Measurements from ENCODE around the gene MYO1A. TPM values are rescaled to one million over a fixed set of nuclear protein-coding genes. Genes with fewer than 3 reads are reported as not detected.

The MYO1A gene
- total and polyA plus RNA-seq, 2 donors (not counting 1 experiment from before 2014, with no cell fraction given): 0.55 to 1.3 TPM

GRCh38 chr12:57031138-57031725 lies 18.7 kb downstream of the MYO1A start:
- CTCF ChIA-PET: interaction anchor here (0.5 to 5.7 kb wide), 22 partner anchors 9 to 151 kb away, joined by 3 to 70 read pairs (median 4); partner anchors contain the start of genes LRP1, STAT6 and ZBTB39
- ATAC-seq (ENCODE audit: low read depth): peak; percentile 68
- peak overlapping the region; percentile 8 for H3K27ac Mint-ChIP-seq
- H3K4me3 Mint-ChIP-seq: no peak overlapping the region
- H3K4me1 ChIP-seq (ENCODE audit: control insufficient read depth in 2 of 2, insufficient read depth in 2 of 2, low read length in 2 of 2): peaks cover 8 to 14% of the 10 kb centered on the region in 2 donors
- TF ChIP-seq EZH2 (IDR thresholded peaks at IDR 0.05; ENCODE audit: borderline replicate concordance, insufficient read depth, low read depth, low read length, poor library complexity, severe bottlenecking): no peak
- TF ChIP-seq CTCF (IDR thresholded peaks at IDR 0.05): peak; percentile 6
- no peak overlapping the region for H3K9ac ChIP-seq (ENCODE audit: low read length)
- WGBS (ENCODE audit: insufficient coverage): 20% methylated on average over 1 of the region's 2 CpGs
- H3K4me1 Mint-ChIP-seq: peaks cover 19% of the 10 kb centered on the region
- POLR2A ChIA-PET: interaction anchor here (1.1 kb wide), 1 partner anchor 81 kb away, joined by 6 read pairs; no protein-coding TSS in a partner anchor
- no peaks in the 10 kb centered on the region for H4K20me1 ChIP-seq (ENCODE audit: control insufficient read depth, insufficient read depth, low read length, poor library complexity, severe bottlenecking)
- H3K27me3 Mint-ChIP-seq: no peaks in the 10 kb centered on the region
- no peaks in the 10 kb centered on the region for H3K79me2 ChIP-seq (ENCODE audit: control insufficient read depth, insufficient read depth, low read length)
- no peaks in the 10 kb centered on the region for H3K27me3 ChIP-seq (replicated peaks in 1 of 4; ENCODE audit: control extremely low read depth in 1 of 4, control insufficient read depth in 3 of 4, insufficient read depth in 4 of 4, low read length in 3 of 4)
- H3K4me3 ChIP-seq (ENCODE audit: control extremely low read depth in 1 of 5, extremely low read depth in 1 of 5, insufficient read depth in 1 of 5, low read depth in 2 of 5, low read length in 4 of 5): no peak overlapping the region
- H3K27ac ChIP-seq (ENCODE audit: low read length in 2 of 2): no peak overlapping the region
- peak overlapping the region; percentile 36 for H3K4me2 ChIP-seq (replicated peaks; ENCODE audit: low read depth, low read length, poor library complexity, severe bottlenecking)
- intact Hi-C loops (cut with micrococcal nuclease): loop anchor here (1.0 kb wide), 1 partner anchor 29 kb away; no protein-coding TSS in a partner anchor
- no peaks in the 10 kb centered on the region for H3K9me3 Mint-ChIP-seq (ENCODE audit: insufficient read depth)
- no peaks in the 10 kb centered on the region for H3K9me3 ChIP-seq (ENCODE audit: control extremely low read depth in 1 of 3, control insufficient read depth in 2 of 3, insufficient read depth in 1 of 3, low read length in 2 of 3)
- H2AFZ ChIP-seq (ENCODE audit: insufficient read depth, low read depth, low read length, poor library complexity, severe bottlenecking): peak overlapping the region; percentile 78
- no peaks in the 10 kb centered on the region for H3K36me3 ChIP-seq (replicated peaks in 1 of 2; ENCODE audit: control extremely low read depth in 1 of 2, control insufficient read depth in 1 of 2, extremely low read depth in 1 of 2, insufficient read depth in 2 of 2, low read length in 1 of 2)
- DNase-seq: peak; percentile 63

- Mint-ChIP-seq H3K9me3 (ENCODE audit: insufficient read depth) (no peaks in the 10 kb centered on the region), H3K4me1 (peaks cover 19% of the 10 kb centered on the region), H3K27ac (no peak overlapping the region), H3K27me3 (no peaks in the 10 kb centered on the region), H3K4me3 (no peak overlapping the region)
- DNase-seq (no peak), ATAC-seq (ENCODE audit: low read depth) (no peak)
- Histone ChIP-seq H4K20me1 (ENCODE audit: control insufficient read depth, insufficient read depth, low read length, poor library complexity, severe bottlenecking) (no peaks in the 10 kb centered on the region), H2AFZ (ENCODE audit: insufficient read depth, low read depth, low read length, poor library complexity, severe bottlenecking) (no peak overlapping the region), H3K36me3 (replicated peaks in 1 of 2; ENCODE audit: control extremely low read depth in 1 of 2, control insufficient read depth in 1 of 2, extremely low read depth in 1 of 2, insufficient read depth in 2 of 2, low read length in 1 of 2) (no peaks in the 10 kb centered on the region), H3K27me3 (replicated peaks in 1 of 4; ENCODE audit: control extremely low read depth in 1 of 4, control insufficient read depth in 3 of 4, insufficient read depth in 4 of 4, low read length in 3 of 4) (no peaks in the 10 kb centered on the region), H3K27ac (ENCODE audit: low read length in 2 of 2) (no peak overlapping the region), H3K79me2 (ENCODE audit: control insufficient read depth, insufficient read depth, low read length) (no peaks in the 10 kb centered on the region), H3K9me3 (ENCODE audit: control extremely low read depth in 1 of 3, control insufficient read depth in 2 of 3, insufficient read depth in 1 of 3, low read length in 2 of 3) (no peaks in the 10 kb centered on the region), H3K4me3 (ENCODE audit: control extremely low read depth in 1 of 5, extremely low read depth in 1 of 5, insufficient read depth in 1 of 5, low read depth in 2 of 5, low read length in 4 of 5) (no peak overlapping the region), H3K4me2 (replicated peaks; ENCODE audit: low read depth, low read length, poor library complexity, severe bottlenecking) (no peak overlapping the region), H3K4me1 (ENCODE audit: control insufficient read depth in 2 of 2, insufficient read depth in 2 of 2, low read length in 2 of 2) (peaks cover 8 to 14% of the 10 kb centered on the region in 2 donors), H3K9ac (ENCODE audit: low read length) (no peak overlapping the region)
- no peak for TF ChIP-seq EZH2 (IDR thresholded peaks at IDR 0.05; ENCODE audit: borderline replicate concordance, insufficient read depth, low read depth, low read length, poor library complexity, severe bottlenecking)
- no peak for TF ChIP-seq CTCF (IDR thresholded peaks at IDR 0.05)
- CTCF ChIA-PET: interaction anchor here (1.0 to 1.1 kb wide), 2 partner anchors 10 to 83 kb away, joined by 3 read pairs; no protein-coding TSS in a partner anchor
- intact Hi-C loops (cut with micrococcal nuclease): no loop called here
- 98% methylated on average over 7 of the region's 7 CpGs for WGBS (ENCODE audit: insufficient coverage)
- POLR2A ChIA-PET: interaction anchor here (0.6 to 0.7 kb wide), 2 partner anchors 19 to 64 kb away, joined by 9 to 11 read pairs; no protein-coding TSS in a partner anchor
These were observed 20.5 kb downstream of the MYO1A start for GRCh38 chr12:57029457-57029856.

Data from B cell (primary cell).